ENCODE data around the gene MCUR1.
"Not testable (repeated sequence)": the region's sequence is repeated elsewhere in the genome, so short reads cannot be mapped to it uniquely, and the experiment has no call there.

Gene MCUR1

DNA sequence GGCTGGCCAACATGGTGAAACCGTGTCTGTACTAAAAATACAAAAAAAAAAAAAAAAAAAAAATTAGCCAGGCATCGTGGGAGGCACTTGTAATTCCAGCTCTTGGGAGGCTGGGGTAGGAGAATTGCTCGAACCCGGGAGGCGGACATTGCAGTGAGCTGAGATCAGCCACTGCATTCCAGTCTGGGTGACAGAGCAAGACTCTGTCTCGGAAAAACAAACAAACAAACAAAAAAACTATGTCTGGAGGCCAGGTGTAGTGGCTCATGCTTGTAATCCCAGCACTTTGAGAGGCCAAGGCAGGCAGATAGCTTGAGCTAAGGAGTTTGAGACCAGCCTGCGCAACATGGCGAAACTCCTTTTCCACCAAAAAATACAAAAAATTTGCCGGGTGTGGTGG lies 38.9 kb downstream of the MCUR1 start:
- not testable (repeated sequence) for DNase-seq

GRCh38 chr6:13772358-13773030 lies 41.9 kb downstream of the MCUR1 start:
- DNase-seq: not testable (repeated sequence)

- peak; percentile 53 for DNase-seq
These were observed 44.7 kb downstream of the MCUR1 start for GRCh38 chr6:13769655-13770053.

- DNase-seq: no peak
These were observed 45.2 kb downstream of the MCUR1 start for GRCh38 chr6:13769034-13769654.

DNA sequence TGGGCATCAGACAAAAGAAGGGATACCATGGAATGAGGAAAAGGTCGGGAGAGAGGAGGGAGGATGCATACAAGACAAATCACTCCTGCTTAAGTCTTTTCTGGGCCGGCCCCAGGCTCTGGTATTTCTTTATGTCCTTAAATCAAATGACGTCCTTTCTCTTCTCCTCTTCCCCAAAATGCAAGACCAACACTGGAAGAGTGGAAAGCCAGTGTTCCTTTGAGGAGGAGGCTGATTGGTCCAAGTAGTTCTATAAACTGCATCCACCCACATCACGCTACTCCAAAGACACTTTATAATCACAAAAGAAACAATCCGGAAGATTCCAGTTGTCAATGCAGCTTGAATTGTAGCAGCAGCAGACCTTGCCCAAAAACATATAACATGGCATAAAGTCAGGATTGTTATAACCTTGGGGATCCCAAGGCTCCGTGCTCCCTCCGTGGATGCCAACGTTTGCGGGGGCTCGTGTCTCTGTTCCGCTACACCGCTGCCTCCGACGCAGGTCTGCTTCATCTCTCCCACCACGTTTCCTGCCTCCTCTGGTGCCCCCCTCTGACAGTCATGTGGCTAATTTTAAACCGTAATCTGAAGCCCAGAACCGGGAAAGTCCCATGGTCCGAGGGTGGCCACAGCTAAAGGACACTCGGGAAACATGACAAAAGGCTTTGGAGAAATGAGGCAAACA lies 47.1 kb downstream of the MCUR1 start:
- peak; percentile 38 for DNase-seq

DNA sequence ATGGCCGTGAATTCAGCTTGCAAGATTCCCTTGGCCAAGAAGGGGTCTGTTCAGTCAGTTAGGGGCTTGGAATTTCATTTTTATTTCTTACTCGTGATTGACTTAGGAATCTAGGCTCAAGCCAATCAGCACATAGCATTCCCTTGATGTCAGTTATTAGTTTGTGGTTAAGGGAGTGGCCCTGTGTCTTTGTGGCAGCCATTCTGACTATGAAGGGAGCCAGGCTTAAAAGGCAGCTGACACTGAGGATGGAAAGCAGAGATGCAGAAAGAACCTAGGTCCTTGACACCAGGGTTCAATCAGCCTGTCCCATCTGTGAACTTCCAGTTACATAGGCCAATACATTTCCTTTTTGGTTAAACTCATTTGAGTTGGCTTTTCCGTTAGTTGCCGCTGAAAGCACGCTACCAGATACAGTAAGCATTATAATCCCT lies 48.1 kb downstream of the MCUR1 start:
- no peak for DNase-seq

DNA sequence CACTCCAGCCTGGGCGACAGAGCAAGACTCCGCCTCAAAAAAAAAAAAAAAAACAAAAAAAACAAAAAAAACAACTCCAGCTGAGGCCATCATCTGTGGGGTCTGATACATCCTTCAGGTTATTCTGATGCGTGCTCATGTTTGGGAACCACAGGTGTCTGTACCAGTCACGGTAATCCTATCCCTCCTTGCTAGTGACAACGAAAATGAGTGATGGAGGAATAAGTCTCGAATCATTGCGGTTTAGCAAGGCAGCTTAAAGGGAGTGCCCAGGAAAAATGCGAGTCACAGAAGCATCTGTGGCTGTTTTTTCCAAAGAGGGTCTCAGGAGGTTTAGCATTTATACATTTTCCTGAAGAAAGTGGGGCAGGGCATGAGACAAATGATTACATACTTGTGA lies 48.8 kb downstream of the MCUR1 start:
- no peak for DNase-seq

- no peak for DNase-seq
These were observed 49.4 kb downstream of the MCUR1 start for GRCh38 chr6:13764996-13765395.

- DNase-seq: peak; percentile 58
These were observed 50.5 kb downstream of the MCUR1 start for GRCh38 chr6:13763740-13764381.

GRCh38 chr6:13762611-13763441 lies 51.5 kb downstream of the MCUR1 start:
- peak; percentile 38 for DNase-seq

DNA sequence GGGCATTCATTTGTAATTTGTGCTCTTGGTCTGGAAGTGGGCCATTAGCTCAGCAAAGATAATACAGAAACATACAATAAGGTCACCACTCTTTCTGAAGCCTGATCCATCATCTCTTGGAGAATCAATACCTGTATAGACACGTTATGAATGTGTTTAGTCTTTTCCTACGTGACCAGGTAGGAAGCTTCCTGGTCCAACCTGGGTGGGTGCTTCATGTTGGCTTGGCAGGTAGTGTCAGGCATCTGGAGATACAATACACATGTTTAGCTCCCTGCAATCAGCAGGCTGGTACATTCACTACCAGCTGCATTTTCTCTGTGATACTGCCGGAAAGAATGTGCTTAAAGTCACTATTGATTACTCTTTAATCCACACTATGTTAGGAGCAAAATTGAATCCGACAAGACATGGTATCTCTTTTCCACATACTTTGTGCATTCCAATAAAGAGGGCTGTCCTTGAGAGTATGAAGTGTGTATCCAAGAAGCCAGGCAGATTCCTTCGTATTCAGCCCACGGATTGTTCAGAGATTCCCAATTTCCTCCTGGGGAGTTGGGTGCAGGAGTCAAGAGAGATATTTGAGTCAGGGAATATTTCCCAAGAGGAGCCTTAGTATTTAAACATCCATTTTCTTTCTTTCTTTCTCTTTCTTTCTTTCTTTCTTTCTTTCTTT lies 52.9 kb downstream of the MCUR1 start:
- no peak for DNase-seq

DNA sequence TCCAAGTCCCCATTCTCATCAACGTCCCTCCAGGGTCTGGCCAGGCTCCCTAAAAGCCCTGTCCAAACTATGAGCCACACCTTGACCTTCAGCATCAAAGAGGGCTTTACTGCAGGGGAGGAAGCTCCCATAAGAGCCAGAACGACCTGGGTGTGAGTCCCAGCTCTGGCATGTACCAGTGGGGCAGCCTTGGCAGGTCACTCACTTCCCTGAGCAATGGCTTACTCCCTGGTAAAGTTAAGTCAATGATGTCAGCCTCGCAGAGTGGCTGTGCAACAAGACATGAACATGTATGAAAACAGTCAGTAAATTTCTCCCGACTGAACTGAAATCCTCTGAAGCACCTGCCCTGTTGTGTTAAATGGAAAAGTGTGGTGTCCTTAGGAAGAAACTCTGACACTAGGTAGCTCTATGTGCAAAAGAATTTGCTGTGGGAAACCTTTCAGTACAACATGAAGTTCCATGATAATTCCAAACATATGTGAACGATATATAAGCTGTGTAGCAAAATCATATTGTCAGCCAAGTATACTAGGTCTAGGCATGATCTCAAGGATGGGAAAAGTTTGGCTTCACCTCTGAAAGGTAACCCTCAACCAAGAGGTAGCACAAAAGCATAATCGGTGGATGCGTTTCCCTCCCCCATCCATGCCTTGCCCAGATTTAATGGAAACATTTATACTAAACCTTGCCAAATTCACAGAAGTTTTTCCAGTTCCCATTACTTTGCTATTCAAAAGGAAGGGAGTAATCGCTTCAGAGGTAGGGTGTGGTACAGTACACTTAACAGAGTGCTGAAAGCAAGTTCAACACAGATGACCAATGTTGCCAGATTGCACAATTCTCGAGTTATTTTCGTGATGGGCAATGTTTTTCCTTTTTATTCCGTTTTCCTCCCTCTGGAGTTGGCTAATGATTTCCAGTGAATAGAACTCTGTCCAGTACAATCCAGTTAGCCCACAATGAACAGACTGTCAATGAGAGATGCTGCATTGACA lies 53.8 kb downstream of the MCUR1 start:
- DNase-seq: no peak

DNA sequence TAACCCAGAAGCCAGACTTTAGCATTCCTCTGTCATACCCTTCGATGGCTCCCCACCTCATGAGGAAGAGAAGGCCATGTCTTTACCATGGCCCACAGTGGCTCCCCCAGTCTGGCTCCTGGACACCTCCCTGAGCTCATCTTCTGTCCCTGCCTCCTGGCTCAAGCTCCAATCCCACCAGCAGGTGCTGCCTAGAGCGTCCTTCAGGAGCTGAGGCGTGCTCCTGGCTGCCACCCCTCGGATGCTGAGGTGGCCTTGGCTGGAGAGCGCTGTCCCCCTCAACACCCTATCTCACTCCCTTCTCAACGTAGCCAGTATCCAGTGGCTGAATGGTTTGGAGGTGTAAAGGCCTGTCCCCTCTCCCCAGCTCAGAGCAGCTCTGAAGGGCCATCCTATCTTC lies 55.3 kb downstream of the MCUR1 start:
- no peak for DNase-seq

DNA sequence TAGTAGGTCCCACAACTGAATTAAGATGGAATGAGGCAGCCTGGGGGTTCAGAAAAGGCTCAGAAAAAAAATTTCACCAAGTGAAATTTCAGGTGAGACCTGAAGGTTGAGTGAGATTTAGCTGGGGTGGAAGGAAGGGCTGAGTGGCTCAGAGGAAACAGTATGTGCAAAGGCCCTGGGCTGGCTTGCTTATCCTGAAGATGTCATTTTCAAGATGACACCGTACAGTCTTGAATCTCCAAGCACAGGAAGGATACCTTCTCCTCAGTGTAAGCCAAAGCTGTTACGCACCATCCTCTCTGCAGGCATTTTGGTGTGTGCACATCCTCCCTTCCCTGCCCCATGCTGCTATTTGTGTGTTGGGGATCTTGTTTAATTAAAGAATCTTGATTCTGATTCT lies 59.7 kb downstream of the MCUR1 start:
- DNase-seq: no peak

DNA sequence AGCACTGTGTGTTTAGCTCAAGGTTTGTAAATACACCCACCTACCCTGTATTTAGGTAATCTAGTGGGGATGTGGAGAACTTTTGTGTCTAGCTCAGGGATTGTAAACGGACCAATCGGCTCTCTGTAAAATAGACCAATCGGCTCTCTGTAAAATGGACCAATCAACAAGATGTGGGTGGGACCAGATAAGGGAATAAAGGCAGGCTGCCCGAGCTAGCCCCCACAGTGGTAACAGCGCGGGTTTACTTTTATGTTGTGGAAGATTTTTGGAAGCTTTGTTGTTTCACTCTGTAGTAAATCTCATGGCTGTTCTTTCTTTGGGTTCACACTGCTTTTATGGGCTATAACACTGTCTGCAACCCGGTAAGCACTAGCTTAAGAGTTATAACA lies 70.6 kb downstream of the MCUR1 start:
- no peak for DNase-seq

- DNase-seq: no peak
These were observed 71.2 kb downstream of the MCUR1 start for GRCh38 chr6:13742961-13743735.

GRCh38 chr6:13741365-13741764 lies 73.0 kb downstream of the MCUR1 start:
- DNase-seq: no peak

Measured in stimulated activated CD4-positive, alpha-beta T cell treated with anti-CD3 and anti-CD28 coated beads, Interleukin-15, amount 100 ng/mL, for 24 hours (primary cell).